ENCODE measurements around the gene KLRG1.

DNA sequence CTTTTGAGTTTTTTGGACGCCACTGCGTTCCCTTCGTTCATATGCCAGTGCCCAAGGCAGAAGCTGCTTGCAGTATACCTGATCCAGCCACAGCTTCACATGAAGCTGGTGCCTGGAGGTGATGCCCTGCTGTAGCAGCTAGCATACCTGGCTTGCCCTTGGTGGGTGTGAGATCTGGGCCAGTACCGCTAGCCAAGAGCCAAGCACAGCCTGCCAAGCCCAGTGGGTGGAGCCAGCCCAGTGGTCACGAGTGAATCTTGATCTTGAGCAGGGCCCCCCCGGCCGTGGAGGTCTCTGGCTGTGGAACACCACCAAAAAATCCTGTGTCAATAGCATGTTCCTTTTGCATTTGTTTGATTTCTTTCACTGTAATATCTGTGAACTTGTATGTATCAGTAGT, 32.6 kb upstream of the KLRG1 start:
- TF ChIP-seq CTCF (IDR thresholded peaks at IDR 0.05) (no peak), ZFX (IDR thresholded peaks at IDR 0.05; ENCODE audit: borderline replicate concordance) (no peak)
